Body of pancreas (tissue), 4 donors: Measurements from ENCODE around the gene WDR37. TPM values are rescaled to one million over a fixed set of nuclear protein-coding genes. Genes with fewer than 3 reads are reported as not detected.

Source experiments
- ATAC-seq: fragments of 150-250 bp; one replicate; pipeline ENCODE4 v1.9.1; 2016
- DNase-seq, 4 donors: peaks; one replicate each; pipeline ENCODE4 v3.0.0-alpha.2; 2019
- H3K27ac ChIP-seq, 4 donors: fragments of 200-600 bp; sonication (generic); 1 replicate in 3 of 4; 2 replicates in 1 of 4; pipeline versions ENCODE4 v1.5.1 to v1.6.1; 2016 to 2019; ENCODE audit warnings: mild to moderate bottlenecking in 1 of 4, mixed read lengths in 1 of 4, moderate library complexity in 1 of 4
- H3K27me3 ChIP-seq, 2 donors: fragments of 200-600 bp; sonication (generic); one replicate each; pipeline ENCODE4 v1.6.0; 2016; ENCODE audit warnings: mild to moderate bottlenecking in 1 of 2
- H3K36me3 ChIP-seq, 2 donors: fragments of 200-600 bp; sonication (generic); replicated peaks in 1 of 2; 2 replicates each; pipeline ENCODE4 v1.5.1; 2016; ENCODE audit warnings: low read depth in 2 of 2; ENCODE audit not compliant: insufficient read depth in 1 of 2
- H3K4me1 ChIP-seq: fragments of 200-600 bp; sonication (generic); one replicate; pipeline ENCODE4 v1.6.0; 2016
- H3K4me3 ChIP-seq, 2 donors: fragments of 200-600 bp; sonication (generic); 1 replicate in 1 of 2; 2 replicates in 1 of 2; pipeline ENCODE4 v1.5.1; 2016 to 2019
- H3K9me3 ChIP-seq, 3 donors: fragments of 200-600 bp; sonication (generic); 1 replicate in 2 of 3; 2 replicates in 1 of 3; pipeline ENCODE4 v1.5.1; 2016
- POLR2A ChIP-seq, 3 donors: fragments of 450-650 bp; IDR thresholded peaks; one replicate each; pipeline ENCODE4 v1.6.1; 2016; ENCODE audit warnings: antibody characterized with exemption in 3 of 3, mild to moderate bottlenecking in 2 of 3
- WGBS, 2 donors: methylation state at CpG; one replicate each; pipeline ENCODE4 v1.1.5; 2017; 5-methylcytosine and 5-hydroxymethylcytosine counted together
- intact Hi-C: fragments of 100-400 bp; cut with DNase I; formaldehyde crosslinking; loops from one replicate; pipeline ENCODE4 v1.15.1; 2023
- total RNA-seq, 2 donors: library from RNA; depleted of rRNA; stranded (reverse); fragments of >200 nt; gene quantifications; one replicate each; pipeline ENCODE4 v1.1.0, GENCODE V29; 2016
- TF ChIP-seq, protein P1 (sequence below), 7 experiments: fragments of 450-650 bp in 4 of 7; fragments of 200-600 bp in 3 of 7; sonication (generic) in 3 of 7; IDR thresholded peaks; one replicate each; pipeline ENCODE4 v1.5.1; 2016 to 2019; ENCODE audit warnings: antibody characterized with exemption in 7 of 7

The WDR37 gene
- total RNA-seq, 2 donors from 2014 or later: 9.9 to 14.3 TPM

DNA sequence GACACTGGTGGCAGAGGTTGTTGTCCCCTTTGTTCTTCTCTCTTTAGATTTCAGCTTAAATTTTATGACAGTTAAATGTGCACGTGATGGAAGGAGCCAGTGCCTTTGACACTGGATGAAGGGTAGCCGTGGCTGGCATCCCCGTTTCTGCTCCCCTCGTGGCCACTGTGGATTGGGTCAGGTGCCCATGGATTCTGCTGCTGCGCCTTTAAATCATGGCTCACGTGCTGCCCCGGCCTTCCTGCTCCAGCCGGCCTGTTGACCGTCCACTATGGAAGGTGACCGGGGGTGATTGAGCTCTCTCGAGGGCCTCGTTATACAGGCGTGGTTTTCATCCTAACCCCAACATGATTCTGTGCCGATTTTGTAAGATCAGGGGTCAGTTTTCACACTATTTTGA, 34.5 kb downstream of the WDR37 start:
- DNase-seq: no peak
- no peak for ATAC-seq
- peaks cover 8 to 19% of the 10 kb centered on the region in 2 donors for H3K36me3 ChIP-seq
- no peak overlapping the region for H3K4me3 ChIP-seq
- intact Hi-C loops: no loop called here
- TF ChIP-seq, protein P1, sequence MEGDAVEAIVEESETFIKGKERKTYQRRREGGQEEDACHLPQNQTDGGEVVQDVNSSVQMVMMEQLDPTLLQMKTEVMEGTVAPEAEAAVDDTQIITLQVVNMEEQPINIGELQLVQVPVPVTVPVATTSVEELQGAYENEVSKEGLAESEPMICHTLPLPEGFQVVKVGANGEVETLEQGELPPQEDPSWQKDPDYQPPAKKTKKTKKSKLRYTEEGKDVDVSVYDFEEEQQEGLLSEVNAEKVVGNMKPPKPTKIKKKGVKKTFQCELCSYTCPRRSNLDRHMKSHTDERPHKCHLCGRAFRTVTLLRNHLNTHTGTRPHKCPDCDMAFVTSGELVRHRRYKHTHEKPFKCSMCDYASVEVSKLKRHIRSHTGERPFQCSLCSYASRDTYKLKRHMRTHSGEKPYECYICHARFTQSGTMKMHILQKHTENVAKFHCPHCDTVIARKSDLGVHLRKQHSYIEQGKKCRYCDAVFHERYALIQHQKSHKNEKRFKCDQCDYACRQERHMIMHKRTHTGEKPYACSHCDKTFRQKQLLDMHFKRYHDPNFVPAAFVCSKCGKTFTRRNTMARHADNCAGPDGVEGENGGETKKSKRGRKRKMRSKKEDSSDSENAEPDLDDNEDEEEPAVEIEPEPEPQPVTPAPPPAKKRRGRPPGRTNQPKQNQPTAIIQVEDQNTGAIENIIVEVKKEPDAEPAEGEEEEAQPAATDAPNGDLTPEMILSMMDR (IDR thresholded peaks at IDR 0.05): no peak
- TF ChIP-seq POLR2A (IDR thresholded peaks at IDR 0.05): no peak
- WGBS, 2 donors: 96 to 100% methylated on average over 14 of the region's 14 CpGs
- H3K27ac ChIP-seq: no peak overlapping the region
- no peaks in the 10 kb centered on the region for H3K9me3 ChIP-seq
- H3K27me3 ChIP-seq: no peaks in the 10 kb centered on the region
- no peaks in the 10 kb centered on the region for H3K4me1 ChIP-seq

DNA sequence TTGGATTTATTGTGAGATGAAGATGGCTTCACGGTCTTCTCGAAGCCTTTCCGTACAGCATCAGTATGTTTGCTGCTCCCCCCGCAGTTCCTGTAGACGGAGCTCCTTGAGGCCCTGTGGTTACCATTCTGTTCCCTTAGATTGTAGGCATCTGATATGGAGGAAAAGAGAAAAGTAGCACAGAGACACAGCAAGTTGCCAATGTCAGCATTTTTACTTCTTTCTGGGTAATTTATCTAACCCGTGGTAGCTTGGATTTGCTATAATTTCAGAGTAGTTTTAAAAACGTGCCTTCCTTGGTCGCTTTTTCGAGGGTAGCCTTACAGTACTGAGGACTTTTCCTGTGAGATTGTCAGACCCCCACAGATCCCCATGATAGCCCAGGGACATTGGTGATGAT, 37.5 kb downstream of the WDR37 start:
- no peaks in the 10 kb centered on the region for H3K27me3 ChIP-seq
- DNase-seq: no peak
- no peak for ATAC-seq
- no peaks in the 10 kb centered on the region for H3K4me1 ChIP-seq
- intact Hi-C loops: no loop called here
- TF ChIP-seq, protein P1 (IDR thresholded peaks at IDR 0.05): no peak
- TF ChIP-seq POLR2A (IDR thresholded peaks at IDR 0.05): no peak
- 90% methylated on average over 9 of the region's 9 CpGs for WGBS, 2 donors
- peaks cover 5 to 16% of the 10 kb centered on the region in 2 donors for H3K36me3 ChIP-seq
- H3K27ac ChIP-seq: no peak overlapping the region
- no peaks in the 10 kb centered on the region for H3K9me3 ChIP-seq
- no peak overlapping the region for H3K4me3 ChIP-seq

DNA sequence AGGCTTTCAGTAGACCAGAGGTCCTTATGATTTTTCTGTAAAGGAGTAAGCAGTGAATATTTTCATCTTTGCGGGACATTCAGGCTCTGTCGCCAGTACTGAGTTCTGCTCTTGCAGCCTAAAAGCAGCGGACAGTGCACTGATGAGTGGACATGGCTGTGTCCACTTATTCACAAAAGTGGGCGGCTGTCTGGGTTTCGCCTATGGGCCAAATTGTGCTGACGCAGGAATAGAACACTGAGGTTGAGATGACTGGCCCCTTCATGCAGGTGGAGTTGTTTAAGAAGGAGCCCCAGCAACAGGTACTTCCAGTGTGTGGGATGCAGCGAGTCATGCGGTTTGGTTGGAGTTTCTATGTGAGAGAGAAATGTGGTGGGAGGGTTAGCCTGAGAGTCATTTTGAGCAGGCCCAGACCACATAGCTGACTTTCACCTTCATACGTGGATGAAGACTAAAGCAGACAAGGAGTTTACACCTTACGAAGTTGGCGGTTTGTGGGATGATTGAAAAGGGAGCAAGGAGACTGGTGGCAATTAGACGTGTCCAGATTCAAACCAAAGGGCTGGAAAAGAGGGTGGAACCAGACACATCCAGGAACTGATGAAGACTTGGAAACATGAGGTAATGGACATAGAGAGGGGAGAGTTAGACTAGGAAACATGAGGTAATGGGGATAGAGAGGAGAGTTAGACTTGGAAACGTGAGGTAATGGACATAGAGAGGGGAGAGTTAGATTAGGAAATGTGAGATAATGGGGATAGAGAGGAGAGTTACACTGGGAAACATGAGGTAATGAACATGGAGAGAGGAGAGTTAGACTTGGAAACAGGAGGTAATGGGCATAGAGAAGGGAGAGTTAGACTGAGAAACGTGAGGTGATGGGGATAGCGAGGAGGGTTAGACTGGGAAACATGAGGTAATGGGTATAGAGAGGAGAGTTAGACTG, 38.2 kb downstream of the WDR37 start:
- Histone ChIP-seq H3K4me3 (no peak overlapping the region), H3K4me1 (no peaks in the 10 kb centered on the region), H3K27ac (no peak overlapping the region), H3K36me3 (peaks cover 5 to 16% of the 10 kb centered on the region in 2 donors), H3K27me3 (no peaks in the 10 kb centered on the region), H3K9me3 (no peaks in the 10 kb centered on the region)
- WGBS, 2 donors: 94 to 96% methylated on average over 15 of the region's 15 CpGs
- DNase-seq (no peak), ATAC-seq (no peak)
- TF ChIP-seq, protein P1 (IDR thresholded peaks at IDR 0.05): no peak
- no peak for TF ChIP-seq POLR2A (IDR thresholded peaks at IDR 0.05)
- intact Hi-C loops: no loop called here

DNA sequence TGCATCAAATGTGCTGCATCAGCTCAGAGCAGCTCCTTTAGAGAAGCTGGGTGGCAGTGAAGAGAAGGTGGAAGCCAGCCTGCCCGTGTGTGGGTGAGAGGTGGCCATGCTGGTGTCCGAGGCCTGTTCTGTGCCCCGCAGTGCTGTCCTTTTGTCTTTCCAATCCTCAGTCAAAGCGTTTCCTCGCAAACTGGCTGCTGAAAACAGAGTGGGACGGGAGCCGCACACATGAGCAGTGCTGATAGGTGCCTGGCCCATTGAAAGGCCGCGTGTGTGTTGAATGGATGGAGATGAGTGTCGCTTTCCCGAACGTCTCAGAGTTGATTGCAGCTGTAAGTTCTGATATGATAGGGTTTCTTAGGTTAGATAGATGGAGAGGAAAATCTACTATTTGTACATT, 39.3 kb downstream of the WDR37 start:
- Histone ChIP-seq H3K36me3 (peaks cover 5 to 14% of the 10 kb centered on the region in 2 donors), H3K4me1 (no peaks in the 10 kb centered on the region), H3K9me3 (no peaks in the 10 kb centered on the region), H3K4me3 (no peak overlapping the region), H3K27ac (no peak overlapping the region), H3K27me3 (no peaks in the 10 kb centered on the region)
- 81 to 84% methylated on average over 12 of the region's 12 CpGs for WGBS, 2 donors
- intact Hi-C loops: no loop called here
- no peak for ATAC-seq
- TF ChIP-seq POLR2A (IDR thresholded peaks at IDR 0.05): no peak
- TF ChIP-seq, protein P1 (IDR thresholded peaks at IDR 0.05): no peak
- DNase-seq: no peak
